PFSK-1 (cell line): ENCODE data around the gene TBC1D22A.

Experiments
- FOXP2 ChIP-seq: optimal IDR thresholded peaks from 2 replicates; pipeline ENCODE3; 2011; ENCODE audit warnings: borderline replicate concordance, control low read depth, inconsistent platforms; ENCODE audit not compliant: insufficient read depth; ENCODE audit errors: extremely low read length, extremely low read depth
- POLR2AphosphoS5 ChIP-seq: IDR thresholded peaks from 2 replicates; pipeline ENCODE4 v1.6.1; 2012; ENCODE audit warnings: low read depth, mild to moderate bottlenecking, control low read depth, low read length, moderate library complexity
- REST ChIP-seq, 2 experiments: IDR thresholded peaks; 2 replicates each; pipeline versions ENCODE4 v1.6.1 to v1.8.0; 2011 to 2012; ENCODE audit warnings: low read depth in 2 of 2, low read length in 2 of 2, control low read depth in 1 of 2, inconsistent platforms in 1 of 2, mild to moderate bottlenecking in 1 of 2, moderate library complexity in 1 of 2; ENCODE audit not compliant: insufficient read depth in 1 of 2
- SIN3A ChIP-seq: IDR thresholded peaks from 2 replicates; pipeline ENCODE4 v1.6.1; 2012; ENCODE audit warnings: mild to moderate bottlenecking, low read length, moderate library complexity, borderline replicate concordance; ENCODE audit not compliant: insufficient read depth
- TAF1 ChIP-seq: IDR thresholded peaks from 2 replicates; pipeline ENCODE4 v1.6.1; 2012; ENCODE audit warnings: low read length, control low read depth, borderline replicate concordance; ENCODE audit not compliant: insufficient read depth

The TBC1D22A gene

GRCh38 chr22:47091246-47091651, 328.8 kb downstream of the TBC1D22A start:
- TF ChIP-seq SIN3A (no peak), TAF1 (no peak), FOXP2 (no peak), REST (IDR thresholded peaks at IDR 0.05; ENCODE audit: insufficient read depth in 1 of 2, low read depth in 2 of 2, low read length in 2 of 2) (no peak), POLR2AphosphoS5 (no peak)

GRCh38 chr22:47091921-47092700, 329.7 kb downstream of the TBC1D22A start:
- TF ChIP-seq REST (IDR thresholded peaks at IDR 0.05; ENCODE audit: insufficient read depth in 1 of 2, low read depth in 2 of 2, low read length in 2 of 2) = no peak

- TF ChIP-seq SIN3A = no peak
- TF ChIP-seq TAF1 = no peak
- TF ChIP-seq POLR2AphosphoS5 = no peak
- no peak for TF ChIP-seq REST (IDR thresholded peaks at IDR 0.05; ENCODE audit: insufficient read depth in 1 of 2, low read depth in 2 of 2, low read length in 2 of 2)
- TF ChIP-seq FOXP2 = no peak
These were observed 330.5 kb downstream of the TBC1D22A start for GRCh38 chr22:47092896-47093311.

GRCh38 chr22:47093720-47094119, 331.3 kb downstream of the TBC1D22A start:
- no peak for TF ChIP-seq TAF1
- TF ChIP-seq REST (IDR thresholded peaks at IDR 0.05; ENCODE audit: insufficient read depth in 1 of 2, low read depth in 2 of 2, low read length in 2 of 2) = no peak
- no peak for TF ChIP-seq SIN3A
- TF ChIP-seq POLR2AphosphoS5 = no peak
- TF ChIP-seq FOXP2 = no peak

DNA sequence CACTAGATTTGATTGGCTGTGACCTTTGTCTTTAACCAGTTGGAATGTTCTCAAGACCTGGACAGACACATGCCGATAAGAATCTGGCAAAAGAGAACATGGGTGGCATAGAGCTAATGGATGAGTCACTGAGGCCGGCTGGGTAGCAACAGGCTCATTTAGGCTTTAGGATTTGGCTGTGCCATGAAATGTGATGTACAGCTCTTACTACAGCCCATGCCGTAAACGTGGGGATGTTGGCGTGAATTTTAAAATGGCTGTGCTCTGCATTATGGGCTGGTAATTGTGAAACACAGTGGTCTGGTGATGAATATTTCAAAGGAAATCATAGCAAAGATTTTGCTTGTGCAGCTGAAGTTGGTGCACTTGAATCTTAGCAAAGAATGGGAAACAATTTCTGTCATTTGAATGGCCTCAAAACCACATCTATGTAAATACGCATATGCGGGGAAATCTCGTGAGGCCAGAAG, 332.4 kb downstream of the TBC1D22A start:
- TF ChIP-seq SIN3A (no peak), TAF1 (no peak), REST (IDR thresholded peaks at IDR 0.05; ENCODE audit: insufficient read depth in 1 of 2, low read depth in 2 of 2, low read length in 2 of 2) (no peak), POLR2AphosphoS5 (no peak), FOXP2 (no peak)
